K562 (cell line): Measurements from ENCODE around the gene EMILIN3. TPM values are rescaled to one million over a fixed set of nuclear protein-coding genes. Genes with fewer than 3 reads are reported as not detected.

Source experiments
- BCOR ChIP-seq: fragments of 450-650 bp; IDR thresholded peaks from 2 replicates; pipeline ENCODE4 v1.6.1; 2016
- CBX2 ChIP-seq: fragments of 200-600 bp; sonication (generic); IDR thresholded peaks from one replicate; pipeline ENCODE4 v1.6.1; 2012; ENCODE audit warnings: mild to moderate bottlenecking, low read length, inconsistent platforms; ENCODE audit not compliant: insufficient read depth, poor library complexity, severe bottlenecking
- CHAMP1 ChIP-seq: fragments of 450-650 bp; IDR thresholded peaks from 2 replicates; pipeline ENCODE4 v1.6.1; 2016; ENCODE audit warnings: mild to moderate bottlenecking
- COPS2 ChIP-seq: fragments of 450-650 bp; conservative IDR thresholded peaks from 2 replicates; pipeline ENCODE4 v1.6.1; 2016; ENCODE audit warnings: mild to moderate bottlenecking, moderate library complexity
- CTBP1 ChIP-seq: fragments of 450-650 bp; IDR thresholded peaks from 2 replicates; pipeline ENCODE4 v1.6.1; 2016; ENCODE audit warnings: borderline replicate concordance
- HDAC2 ChIP-seq: fragments of 450-650 bp; IDR thresholded peaks from 2 replicates; pipeline ENCODE4 v1.6.1; 2016; ENCODE audit warnings: mild to moderate bottlenecking
- HMGN3 ChIP-seq: IDR thresholded peaks from 2 replicates; pipeline ENCODE4 v1.6.1; 2011; ENCODE audit warnings: borderline replicate concordance, low read depth, mild to moderate bottlenecking, mixed read lengths, low read length; ENCODE audit not compliant: insufficient read length; ENCODE audit errors: extremely low read depth
- IRF2 ChIP-seq: sonication (generic); formaldehyde crosslinking; IDR thresholded peaks from 2 replicates; pipeline ENCODE4 v1.8.1; 2022; ENCODE audit warnings: mild to moderate bottlenecking, missing genetic modification reagents
- NFE2 ChIP-seq: IDR thresholded peaks from 2 replicates; pipeline ENCODE4 v1.6.1; 2014; ENCODE audit warnings: antibody characterized with exemption, low read depth
- PHF20 ChIP-seq: fragments of 450-650 bp; IDR thresholded peaks from 2 replicates; pipeline ENCODE4 v1.6.1; 2018; ENCODE audit not compliant: partially characterized antibody
- PKNOX1 ChIP-seq: fragments of 450-650 bp; IDR thresholded peaks from 2 replicates; pipeline ENCODE4 v1.6.1; 2016
- SIN3B ChIP-seq: fragments of 450-650 bp; IDR thresholded peaks from 2 replicates; pipeline ENCODE4 v1.6.1; 2017; ENCODE audit warnings: low read depth, mild to moderate bottlenecking, moderate library complexity
- SP1 ChIP-seq: sonication (generic); formaldehyde crosslinking; IDR thresholded peaks from 2 replicates; pipeline ENCODE4 v1.8.1; 2022; ENCODE audit warnings: mild to moderate bottlenecking, missing genetic modification reagents
- ZEB2 ChIP-seq: fragments of 450-650 bp; IDR thresholded peaks from 2 replicates; pipeline ENCODE4 v1.6.1; 2016
- ZFP36 ChIP-seq: fragments of 150-350 bp; IDR thresholded peaks from 2 replicates; pipeline ENCODE4 v1.6.1; 2018; ENCODE audit warnings: low read length, low read depth; ENCODE audit not compliant: partially characterized antibody
- ZFPM2 ChIP-seq: fragments of 250-450 bp; sonication (Bioruptor Pico); IDR thresholded peaks from 2 replicates; pipeline ENCODE4 v1.5.1; 2022; ENCODE audit warnings: mild to moderate bottlenecking
- ZKSCAN8 ChIP-seq: fragments of 200-800 bp; sonication (Bioruptor generic); IDR thresholded peaks from 2 replicates; pipeline ENCODE4 v1.6.1; 2016; ENCODE audit warnings: missing genetic modification characterization, missing compliant biosample characterization
- ZNF124 ChIP-seq: sonication (generic); formaldehyde crosslinking; IDR thresholded peaks from 2 replicates; pipeline ENCODE4 v1.8.1; 2022; ENCODE audit warnings: missing genetic modification reagents
- ZNF407 ChIP-seq: fragments of 450-650 bp; IDR thresholded peaks from 2 replicates; pipeline ENCODE4 v1.6.1; 2016; ENCODE audit warnings: low read depth
- ZNF561 ChIP-seq: fragments of 450-650 bp; formaldehyde crosslinking; conservative IDR thresholded peaks from 2 replicates; pipeline ENCODE4 v1.4.0; 2020; ENCODE audit warnings: mild to moderate bottlenecking, moderate library complexity
- polyA plus RNA-seq, 8 experiments: library from polyadenylated mRNA; depleted of rRNA in 4 of 8; stranded (reverse) in 5 of 8; unstranded in 3 of 8; fragments of >200 nt; fragmentation: Nextera tagmentation in 2 of 8; fragmentation: Illumina TruSeq in 1 of 8; extraction: Ambion mirVana in 2 of 8; extraction: Trizol in 1 of 8; gene quantifications; 2 replicates each; pipeline versions ENCODE4 v1.2.1 to v1.2.3, GENCODE V29; 2011 to 2014; ENCODE audit warnings: inconsistent platforms in 1 of 8, missing spikeins in 1 of 8
- total RNA-seq, 7 experiments: library from RNA; depleted of rRNA in 6 of 7; stranded (reverse); fragments of >200 nt in 6 of 7; fragmentation: Illumina TruSeq in 2 of 7; extraction: Trizol in 2 of 7; gene quantifications; 2 replicates each; pipeline versions ENCODE4 v1.2.1 to v1.2.3, GENCODE V29; 2011 to 2021; ENCODE audit warnings: low replicate concordance in 1 of 7

EMILIN3 gene
- total and polyA plus RNA-seq, 9 of the 15 experiments (the other 6 are each of a cell fraction or from before 2014, with no cell fraction given), result 0.01 to 0.07 TPM; not detected in 7

GRCh38 chr20:41339957-41340326 is 26.7 kb downstream of the EMILIN3 start (continued):
- TF ChIP-seq PKNOX1, result peak; percentile 6; the same call in 1 of the 2 replicates
- peak; percentile 100 for TF ChIP-seq ZKSCAN8
- no peak for TF ChIP-seq ZNF561 (CRISPR knock-in tag)
- TF ChIP-seq HMGN3, result peak; percentile 59
- TF ChIP-seq BCOR, result peak; percentile 64; the same call in 1 of the 2 replicates
- no peak for TF ChIP-seq COPS2
- no peak for TF ChIP-seq CBX2
- no peak for TF ChIP-seq PHF20
- TF ChIP-seq CHAMP1, result peak; percentile 33; the same call in 1 of the 2 replicates
- TF ChIP-seq IRF2, result no peak
- no peak for TF ChIP-seq ZNF407
- peak; percentile 96 for TF ChIP-seq ZEB2
- peak; percentile 92 for TF ChIP-seq CTBP1
- TF ChIP-seq SIN3B, result no peak; the same call in 1 of the 2 replicates
- TF ChIP-seq HDAC2, result 0 out of 2 replicates have a peak, but pooled peaks have one; percentile 49
- no peak for TF ChIP-seq NFE2
- TF ChIP-seq ZFP36, result peak; percentile 84
- TF ChIP-seq ZNF124 (CRISPR knock-in tag), result no peak
- TF ChIP-seq ZFPM2 (CRISPR knock-in tag), result no peak
- no peak for TF ChIP-seq SP1 (CRISPR knock-in tag)
